ENCODE data around the gene SULT4A1. TPM values are rescaled to one million over a fixed set of nuclear protein-coding genes. Genes with fewer than 3 reads are reported as not detected.

SULT4A1 gene
- total RNA-seq, 1 experiment from 2014 or later = 12.6 TPM

DNA sequence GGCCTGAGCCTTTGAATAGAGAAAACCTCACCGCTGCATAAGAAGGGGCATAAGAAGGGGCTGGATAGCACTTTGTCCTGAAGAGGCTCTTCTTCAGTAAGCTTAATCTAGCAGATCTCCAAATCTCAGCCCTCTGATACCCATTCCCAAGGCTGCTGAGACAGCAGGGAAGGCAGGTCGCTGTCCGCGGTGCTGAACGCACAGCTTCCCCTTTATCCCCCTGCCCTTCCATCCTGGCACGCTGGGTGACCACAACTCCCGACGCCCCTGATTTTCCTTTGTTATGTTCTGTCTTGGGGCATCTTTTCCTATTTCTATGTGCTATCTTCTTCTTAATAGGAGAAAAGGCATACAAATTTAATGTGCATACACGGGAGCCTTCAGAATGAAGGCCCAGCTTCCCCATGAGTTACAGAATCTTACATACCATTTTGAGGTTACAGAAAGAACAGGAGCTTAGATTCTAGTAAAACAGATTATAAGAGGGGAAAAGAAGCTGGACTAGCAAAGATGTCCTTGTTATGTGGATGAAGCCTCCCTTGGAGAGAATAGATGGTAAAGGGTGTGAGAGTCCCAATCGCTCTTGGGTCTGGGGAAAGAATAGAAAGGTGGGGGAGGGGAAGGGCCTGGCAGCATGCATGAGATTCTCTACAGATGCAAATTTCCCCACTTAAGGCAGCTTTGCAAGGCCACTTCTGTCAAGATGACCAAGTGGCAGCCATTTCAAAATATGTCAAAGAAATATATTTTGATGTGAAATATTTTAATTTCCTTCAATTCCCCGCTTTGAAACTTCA, 5.7 kb upstream of the SULT4A1 start (continued):
- TF ChIP-seq ZNF423 (CRISPR knock-in tag; IDR thresholded peaks at IDR 0.05) (no peak), SP1 (CRISPR knock-in tag; conservative IDR thresholded peaks at IDR 0.05) (peak; percentile 63), CREM (CRISPR knock-in tag; IDR thresholded peaks at IDR 0.05) (peak; percentile 77; the same call in 1 of the 2 replicates), ZNF317 (CRISPR knock-in tag; IDR thresholded peaks at IDR 0.05; ENCODE audit: borderline replicate concordance, low read depth) (no peak), MXD4 (CRISPR knock-in tag; IDR thresholded peaks at IDR 0.05; ENCODE audit: borderline replicate concordance) (no peak), ZNF232 (CRISPR knock-in tag; IDR thresholded peaks at IDR 0.05) (peak; percentile 97), SMAD4 (CRISPR knock-in tag; IDR thresholded peaks at IDR 0.05) (peak; percentile 93), ZNF138 (CRISPR knock-in tag; conservative IDR thresholded peaks at IDR 0.05) (no peak; the same call in 1 of the 2 replicates), JAZF1 (CRISPR knock-in tag; IDR thresholded peaks at IDR 0.05) (no peak), MYBL2 (CRISPR knock-in tag; IDR thresholded peaks at IDR 0.05) (0 out of 2 replicates have a peak, but pooled peaks have one; percentile 60)
- TF ChIP-seq, protein P1, sequence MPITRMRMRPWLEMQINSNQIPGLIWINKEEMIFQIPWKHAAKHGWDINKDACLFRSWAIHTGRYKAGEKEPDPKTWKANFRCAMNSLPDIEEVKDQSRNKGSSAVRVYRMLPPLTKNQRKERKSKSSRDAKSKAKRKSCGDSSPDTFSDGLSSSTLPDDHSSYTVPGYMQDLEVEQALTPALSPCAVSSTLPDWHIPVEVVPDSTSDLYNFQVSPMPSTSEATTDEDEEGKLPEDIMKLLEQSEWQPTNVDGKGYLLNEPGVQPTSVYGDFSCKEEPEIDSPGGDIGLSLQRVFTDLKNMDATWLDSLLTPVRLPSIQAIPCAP (CRISPR knock-in tag; IDR thresholded peaks at IDR 0.05) = peak; percentile 88; the same call in 1 of the 2 replicates
- TF ChIP-seq, protein P2, sequence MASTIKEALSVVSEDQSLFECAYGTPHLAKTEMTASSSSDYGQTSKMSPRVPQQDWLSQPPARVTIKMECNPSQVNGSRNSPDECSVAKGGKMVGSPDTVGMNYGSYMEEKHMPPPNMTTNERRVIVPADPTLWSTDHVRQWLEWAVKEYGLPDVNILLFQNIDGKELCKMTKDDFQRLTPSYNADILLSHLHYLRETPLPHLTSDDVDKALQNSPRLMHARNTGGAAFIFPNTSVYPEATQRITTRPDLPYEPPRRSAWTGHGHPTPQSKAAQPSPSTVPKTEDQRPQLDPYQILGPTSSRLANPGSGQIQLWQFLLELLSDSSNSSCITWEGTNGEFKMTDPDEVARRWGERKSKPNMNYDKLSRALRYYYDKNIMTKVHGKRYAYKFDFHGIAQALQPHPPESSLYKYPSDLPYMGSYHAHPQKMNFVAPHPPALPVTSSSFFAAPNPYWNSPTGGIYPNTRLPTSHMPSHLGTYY (CRISPR knock-in tag; IDR thresholded peaks at IDR 0.05) = no peak
- TF ChIP-seq, protein P3, sequence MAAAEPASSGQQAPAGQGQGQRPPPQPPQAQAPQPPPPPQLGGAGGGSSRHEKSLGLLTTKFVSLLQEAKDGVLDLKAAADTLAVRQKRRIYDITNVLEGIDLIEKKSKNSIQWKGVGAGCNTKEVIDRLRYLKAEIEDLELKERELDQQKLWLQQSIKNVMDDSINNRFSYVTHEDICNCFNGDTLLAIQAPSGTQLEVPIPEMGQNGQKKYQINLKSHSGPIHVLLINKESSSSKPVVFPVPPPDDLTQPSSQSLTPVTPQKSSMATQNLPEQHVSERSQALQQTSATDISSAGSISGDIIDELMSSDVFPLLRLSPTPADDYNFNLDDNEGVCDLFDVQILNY (CRISPR knock-in tag; IDR thresholded peaks at IDR 0.05) = 0 out of 2 replicates have a peak, but pooled peaks have one; percentile 28
- TF ChIP-seq, protein P4, sequence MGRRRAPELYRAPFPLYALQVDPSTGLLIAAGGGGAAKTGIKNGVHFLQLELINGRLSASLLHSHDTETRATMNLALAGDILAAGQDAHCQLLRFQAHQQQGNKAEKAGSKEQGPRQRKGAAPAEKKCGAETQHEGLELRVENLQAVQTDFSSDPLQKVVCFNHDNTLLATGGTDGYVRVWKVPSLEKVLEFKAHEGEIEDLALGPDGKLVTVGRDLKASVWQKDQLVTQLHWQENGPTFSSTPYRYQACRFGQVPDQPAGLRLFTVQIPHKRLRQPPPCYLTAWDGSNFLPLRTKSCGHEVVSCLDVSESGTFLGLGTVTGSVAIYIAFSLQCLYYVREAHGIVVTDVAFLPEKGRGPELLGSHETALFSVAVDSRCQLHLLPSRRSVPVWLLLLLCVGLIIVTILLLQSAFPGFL (CRISPR knock-in tag; IDR thresholded peaks at IDR 0.05; ENCODE audit: borderline replicate concordance) = peak; percentile 68; the same call in 1 of the 2 replicates
- TF ChIP-seq, protein P5, sequence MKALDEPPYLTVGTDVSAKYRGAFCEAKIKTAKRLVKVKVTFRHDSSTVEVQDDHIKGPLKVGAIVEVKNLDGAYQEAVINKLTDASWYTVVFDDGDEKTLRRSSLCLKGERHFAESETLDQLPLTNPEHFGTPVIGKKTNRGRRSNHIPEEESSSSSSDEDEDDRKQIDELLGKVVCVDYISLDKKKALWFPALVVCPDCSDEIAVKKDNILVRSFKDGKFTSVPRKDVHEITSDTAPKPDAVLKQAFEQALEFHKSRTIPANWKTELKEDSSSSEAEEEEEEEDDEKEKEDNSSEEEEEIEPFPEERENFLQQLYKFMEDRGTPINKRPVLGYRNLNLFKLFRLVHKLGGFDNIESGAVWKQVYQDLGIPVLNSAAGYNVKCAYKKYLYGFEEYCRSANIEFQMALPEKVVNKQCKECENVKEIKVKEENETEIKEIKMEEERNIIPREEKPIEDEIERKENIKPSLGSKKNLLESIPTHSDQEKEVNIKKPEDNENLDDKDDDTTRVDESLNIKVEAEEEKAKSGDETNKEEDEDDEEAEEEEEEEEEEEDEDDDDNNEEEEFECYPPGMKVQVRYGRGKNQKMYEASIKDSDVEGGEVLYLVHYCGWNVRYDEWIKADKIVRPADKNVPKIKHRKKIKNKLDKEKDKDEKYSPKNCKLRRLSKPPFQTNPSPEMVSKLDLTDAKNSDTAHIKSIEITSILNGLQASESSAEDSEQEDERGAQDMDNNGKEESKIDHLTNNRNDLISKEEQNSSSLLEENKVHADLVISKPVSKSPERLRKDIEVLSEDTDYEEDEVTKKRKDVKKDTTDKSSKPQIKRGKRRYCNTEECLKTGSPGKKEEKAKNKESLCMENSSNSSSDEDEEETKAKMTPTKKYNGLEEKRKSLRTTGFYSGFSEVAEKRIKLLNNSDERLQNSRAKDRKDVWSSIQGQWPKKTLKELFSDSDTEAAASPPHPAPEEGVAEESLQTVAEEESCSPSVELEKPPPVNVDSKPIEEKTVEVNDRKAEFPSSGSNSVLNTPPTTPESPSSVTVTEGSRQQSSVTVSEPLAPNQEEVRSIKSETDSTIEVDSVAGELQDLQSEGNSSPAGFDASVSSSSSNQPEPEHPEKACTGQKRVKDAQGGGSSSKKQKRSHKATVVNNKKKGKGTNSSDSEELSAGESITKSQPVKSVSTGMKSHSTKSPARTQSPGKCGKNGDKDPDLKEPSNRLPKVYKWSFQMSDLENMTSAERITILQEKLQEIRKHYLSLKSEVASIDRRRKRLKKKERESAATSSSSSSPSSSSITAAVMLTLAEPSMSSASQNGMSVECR (CRISPR knock-in tag; IDR thresholded peaks at IDR 0.05; ENCODE audit: borderline replicate concordance) = peak; percentile 96
- TF ChIP-seq, protein P6, sequence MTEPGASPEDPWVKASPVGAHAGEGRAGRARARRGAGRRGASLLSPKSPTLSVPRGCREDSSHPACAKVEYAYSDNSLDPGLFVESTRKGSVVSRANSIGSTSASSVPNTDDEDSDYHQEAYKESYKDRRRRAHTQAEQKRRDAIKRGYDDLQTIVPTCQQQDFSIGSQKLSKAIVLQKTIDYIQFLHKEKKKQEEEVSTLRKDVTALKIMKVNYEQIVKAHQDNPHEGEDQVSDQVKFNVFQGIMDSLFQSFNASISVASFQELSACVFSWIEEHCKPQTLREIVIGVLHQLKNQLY (CRISPR knock-in tag; IDR thresholded peaks at IDR 0.05) = no peak
- TF ChIP-seq, protein P7, sequence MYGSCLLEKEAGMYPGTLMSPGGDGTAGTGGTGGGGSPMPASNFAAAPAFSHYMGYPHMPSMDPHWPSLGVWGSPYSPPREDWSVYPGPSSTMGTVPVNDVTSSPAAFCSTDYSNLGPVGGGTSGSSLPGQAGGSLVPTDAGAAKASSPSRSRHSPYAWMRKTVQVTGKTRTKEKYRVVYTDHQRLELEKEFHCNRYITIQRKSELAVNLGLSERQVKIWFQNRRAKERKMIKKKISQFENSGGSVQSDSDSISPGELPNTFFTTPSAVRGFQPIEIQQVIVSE (CRISPR knock-in tag; IDR thresholded peaks at IDR 0.05; ENCODE audit: borderline replicate concordance) = no peak
- TF ChIP-seq, protein P8, sequence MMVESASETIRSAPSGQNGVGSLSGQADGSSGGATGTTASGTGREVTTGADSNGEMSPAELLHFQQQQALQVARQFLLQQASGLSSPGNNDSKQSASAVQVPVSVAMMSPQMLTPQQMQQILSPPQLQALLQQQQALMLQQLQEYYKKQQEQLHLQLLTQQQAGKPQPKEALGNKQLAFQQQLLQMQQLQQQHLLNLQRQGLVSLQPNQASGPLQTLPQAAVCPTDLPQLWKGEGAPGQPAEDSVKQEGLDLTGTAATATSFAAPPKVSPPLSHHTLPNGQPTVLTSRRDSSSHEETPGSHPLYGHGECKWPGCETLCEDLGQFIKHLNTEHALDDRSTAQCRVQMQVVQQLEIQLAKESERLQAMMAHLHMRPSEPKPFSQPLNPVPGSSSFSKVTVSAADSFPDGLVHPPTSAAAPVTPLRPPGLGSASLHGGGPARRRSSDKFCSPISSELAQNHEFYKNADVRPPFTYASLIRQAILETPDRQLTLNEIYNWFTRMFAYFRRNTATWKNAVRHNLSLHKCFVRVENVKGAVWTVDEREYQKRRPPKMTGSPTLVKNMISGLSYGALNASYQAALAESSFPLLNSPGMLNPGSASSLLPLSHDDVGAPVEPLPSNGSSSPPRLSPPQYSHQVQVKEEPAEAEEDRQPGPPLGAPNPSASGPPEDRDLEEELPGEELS (CRISPR knock-in tag; IDR thresholded peaks at IDR 0.05) = peak; percentile 97
- TF ChIP-seq, protein P9, sequence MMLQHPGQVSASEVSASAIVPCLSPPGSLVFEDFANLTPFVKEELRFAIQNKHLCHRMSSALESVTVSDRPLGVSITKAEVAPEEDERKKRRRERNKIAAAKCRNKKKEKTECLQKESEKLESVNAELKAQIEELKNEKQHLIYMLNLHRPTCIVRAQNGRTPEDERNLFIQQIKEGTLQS (CRISPR knock-in tag; conservative IDR thresholded peaks at IDR 0.05) = no peak

All from WTC11 (cell line).